GM23338 (cell line): Measurements from ENCODE around the gene PATE3. TPM values are rescaled to one million over a fixed set of nuclear protein-coding genes. Genes with fewer than 3 reads are reported as not detected.
A peak's percentile ranks its signal among the peaks of the same experiment; 100 is the strongest.

ENCODE experiments used
- ATAC-seq: fragments of 200-7000 bp; cut with Tn5 transposase; 3 replicates; pipeline ENCODE4 v1.9.1; 2020
- DNase-seq: peaks from one replicate; pipeline ENCODE4 v3.0.0-alpha.2; 2015; ENCODE audit warnings: low spot score
- H2AFZ ChIP-seq: fragments of 200-600 bp; sonication (generic); 2 replicates; pipeline ENCODE4 v1.8.0; 2016; ENCODE audit warnings: antibody characterized with exemption, mild to moderate bottlenecking, moderate library complexity
- H3F3A ChIP-seq: fragments of 200-600 bp; sonication (generic); replicated peaks from 2 replicates; pipeline ENCODE4 v1.8.0; 2017; ENCODE audit warnings: antibody characterized with exemption, mixed run types, low read depth
- H3K27ac ChIP-seq: fragments of 200-600 bp; sonication (generic); 2 replicates; pipeline ENCODE4 v1.6.1; 2016; ENCODE audit warnings: low read depth
- H3K27me3 ChIP-seq: fragments of 200-600 bp; sonication (generic); 2 replicates; pipeline ENCODE4 v1.8.0; 2016; ENCODE audit warnings: mild to moderate bottlenecking, mixed run types, moderate library complexity; ENCODE audit not compliant: insufficient read depth
- H3K36me3 ChIP-seq: fragments of 200-600 bp; sonication (generic); 2 replicates; pipeline ENCODE4 v1.8.0; 2016; ENCODE audit warnings: mild to moderate bottlenecking; ENCODE audit not compliant: insufficient read depth
- H3K4me1 ChIP-seq: fragments of 200-600 bp; sonication (generic); 2 replicates; pipeline ENCODE4 v1.8.0; 2016; ENCODE audit warnings: mild to moderate bottlenecking, moderate library complexity; ENCODE audit not compliant: insufficient read depth
- H3K4me2 ChIP-seq: fragments of 200-600 bp; sonication (generic); 2 replicates; pipeline ENCODE4 v1.7.1; 2017; ENCODE audit warnings: mixed run types
- H3K4me3 ChIP-seq: fragments of 200-600 bp; sonication (generic); 2 replicates; pipeline ENCODE4 v1.6.1; 2016; ENCODE audit warnings: mixed run types
- H3K79me2 ChIP-seq: fragments of 200-600 bp; sonication (generic); replicated peaks from 2 replicates; pipeline ENCODE4 v1.8.0; 2017; ENCODE audit warnings: mild to moderate bottlenecking; ENCODE audit not compliant: insufficient read depth
- H3K9me2 ChIP-seq: fragments of 200-600 bp; sonication (generic); 2 replicates; pipeline ENCODE4 v1.8.0; 2017; ENCODE audit not compliant: insufficient read depth
- H4K20me1 ChIP-seq: fragments of 200-600 bp; sonication (generic); replicated peaks from 2 replicates; pipeline ENCODE4 v1.8.0; 2017; ENCODE audit warnings: mild to moderate bottlenecking; ENCODE audit not compliant: insufficient read depth
- H3K27ac Mint-ChIP-seq: 2 replicates; pipeline ENCODE4 v1.8.0; 2020; ENCODE audit warnings: inconsistent platforms, mild to moderate bottlenecking, moderate library complexity, mixed read lengths
- H3K27me3 Mint-ChIP-seq: 3 replicates; pipeline ENCODE4 v1.8.0; 2022; ENCODE audit warnings: low read depth, mild to moderate bottlenecking, moderate library complexity, mixed read lengths, inconsistent platforms; ENCODE audit not compliant: insufficient read depth, poor library complexity
- H3K36me3 Mint-ChIP-seq: 3 replicates; pipeline ENCODE4 v1.8.0; 2021; ENCODE audit warnings: low read depth, mild to moderate bottlenecking, inconsistent platforms, moderate library complexity, mixed read lengths
- H3K4me1 Mint-ChIP-seq: 3 replicates; pipeline ENCODE4 v1.8.0; 2020; ENCODE audit warnings: mild to moderate bottlenecking, inconsistent platforms, mixed read lengths
- H3K4me3 Mint-ChIP-seq: 3 replicates; pipeline ENCODE4 v1.8.0; 2021; ENCODE audit warnings: moderate library complexity, mild to moderate bottlenecking, inconsistent platforms, mixed read lengths
- H3K9me3 Mint-ChIP-seq: 3 replicates; pipeline ENCODE4 v1.8.0; 2020; ENCODE audit warnings: moderate library complexity, mild to moderate bottlenecking, inconsistent platforms, mixed read lengths
- CREB1 ChIP-seq: fragments of 250-450 bp; sonication (Bioruptor Pico); IDR thresholded peaks from 2 replicates; pipeline ENCODE4 v1.5.0; 2020; ENCODE audit warnings: low read depth, mild to moderate bottlenecking, moderate library complexity
- EZH2 ChIP-seq: fragments of 200-600 bp; sonication (generic); IDR thresholded peaks from one replicate; pipeline ENCODE4 v1.8.0; 2017; ENCODE audit warnings: antibody characterized with exemption, mild to moderate bottlenecking, low read depth; ENCODE audit not compliant: unreplicated experiment
- EZH2phosphoT487 ChIP-seq: fragments of 200-600 bp; sonication (generic); IDR thresholded peaks from one replicate; pipeline ENCODE4 v1.8.1; 2018; ENCODE audit warnings: antibody characterized with exemption; ENCODE audit not compliant: unreplicated experiment
- JUNB ChIP-seq: IDR thresholded peaks from one replicate; pipeline ENCODE4 v1.6.1; 2016; ENCODE audit warnings: antibody characterized with exemption; ENCODE audit not compliant: unreplicated experiment
- NANOG ChIP-seq: IDR thresholded peaks from 2 replicates; pipeline ENCODE4 v1.6.1; 2016; ENCODE audit warnings: antibody characterized with exemption, borderline replicate concordance
- POLR2AphosphoS5 ChIP-seq: IDR thresholded peaks from 2 replicates; pipeline ENCODE4 v1.6.1; 2016; ENCODE audit warnings: antibody characterized with exemption, low read depth
- STAT1 ChIP-seq: IDR thresholded peaks from one replicate; pipeline ENCODE4 v1.6.1; 2016; ENCODE audit warnings: antibody characterized with exemption; ENCODE audit not compliant: unreplicated experiment
- ZNF114 ChIP-seq: fragments of 250-450 bp; sonication (Bioruptor Pico); IDR thresholded peaks from 2 replicates; pipeline ENCODE4 v1.5.0; 2020; ENCODE audit warnings: mild to moderate bottlenecking, moderate library complexity
- ZNF331 ChIP-seq: fragments of 250-450 bp; sonication (Bioruptor Pico); IDR thresholded peaks from 2 replicates; pipeline ENCODE4 v1.5.0; 2020; ENCODE audit warnings: low read depth, mild to moderate bottlenecking, moderate library complexity
- polyA plus RNA-seq: library from polyadenylated mRNA; unstranded; fragments of >200 nt; fragmentation: Nextera tagmentation; extraction: Ambion mirVana; gene quantifications from 2 replicates; pipeline ENCODE4 v1.2.1, GENCODE V29; 2016
- total RNA-seq: library from RNA; depleted of rRNA; stranded (reverse); fragments of >200 nt; shearing (Covaris generic); gene quantifications from 2 replicates; pipeline ENCODE4 v1.2.3, GENCODE V29; 2014
- TF ChIP-seq, protein P1 (sequence below): fragments of 250-450 bp; sonication (Bioruptor Pico); IDR thresholded peaks from 2 replicates; pipeline ENCODE4 v1.5.0; 2020; ENCODE audit warnings: mild to moderate bottlenecking, moderate library complexity
- TF ChIP-seq, protein P2 (sequence below): IDR thresholded peaks from 2 replicates; pipeline ENCODE4 v1.6.1; 2016; ENCODE audit warnings: antibody characterized with exemption
- TF ChIP-seq, protein P3 (sequence below), 2 experiments: fragments of 200-600 bp in 1 of 2; sonication (generic) in 1 of 2; conservative IDR thresholded peaks; 2 replicates each; pipeline versions ENCODE4 v1.5.1 to v1.6.1; 2016 to 2017; ENCODE audit warnings: antibody characterized with exemption in 2 of 2, low read depth in 2 of 2, mild to moderate bottlenecking in 2 of 2, moderate library complexity in 1 of 2
- TF ChIP-seq, protein P4 (sequence below): IDR thresholded peaks from one replicate; pipeline ENCODE4 v1.6.1; 2018; ENCODE audit warnings: antibody characterized with exemption; ENCODE audit not compliant: unreplicated experiment

The PATE3 gene
- total and polyA plus RNA-seq, 2 experiments from 2014 or later = not detected

DNA sequence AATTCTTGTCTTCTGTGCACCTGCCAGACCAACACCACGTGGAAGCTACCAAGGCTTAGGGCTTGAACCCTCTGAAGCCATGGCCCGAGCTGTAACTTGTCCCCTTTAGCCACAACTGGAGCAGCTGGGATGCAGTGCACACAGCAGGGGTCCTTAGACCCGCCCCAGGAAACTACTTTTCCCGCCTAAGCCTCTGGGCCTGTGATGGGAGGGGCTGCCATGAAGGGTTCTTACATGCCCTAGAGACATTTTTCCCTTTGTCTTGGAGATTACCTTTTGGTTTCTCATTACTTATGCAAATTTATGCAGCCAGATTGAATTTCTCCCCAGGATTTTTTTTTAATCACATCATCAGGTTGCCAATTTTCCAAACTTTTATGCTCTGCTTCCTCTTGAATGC, 9.7 kb downstream of the PATE3 start:
- Histone ChIP-seq H2AFZ (no peak overlapping the region), H3K9me2 (peaks cover 17% of the 10 kb centered on the region), H3K4me1 (peaks cover 10% of the 10 kb centered on the region; the same call in 1 of the 2 replicates), H3K27me3 (no peaks in the 10 kb centered on the region), H3F3A (no peaks in the 10 kb centered on the region), H3K4me2 (no peak overlapping the region), H3K36me3 (peaks cover 6% of the 10 kb centered on the region; the same call in 1 of the 2 replicates), H3K27ac (no peak overlapping the region), H3K4me3 (no peak overlapping the region), H4K20me1 (no peaks in the 10 kb centered on the region), H3K79me2 (no peaks in the 10 kb centered on the region)
- Mint-ChIP-seq H3K27ac (no peak overlapping the region), H3K4me3 (no peak overlapping the region), H3K36me3 (peaks cover 4% of the 10 kb centered on the region; the same call in 2 of the 3 replicates), H3K9me3 (peaks cover 32% of the 10 kb centered on the region), H3K4me1 (peaks cover 12% of the 10 kb centered on the region), H3K27me3 (no peaks in the 10 kb centered on the region)
- ATAC-seq = peak; percentile 53
- TF ChIP-seq EZH2phosphoT487 (no peak), NANOG (no peak), JUNB (no peak), ZNF114 (CRISPR knock-in tag) (no peak), EZH2 (no peak), ZNF331 (CRISPR knock-in tag) (no peak), CREB1 (CRISPR knock-in tag) (no peak), POLR2AphosphoS5 (no peak), STAT1 (no peak)
- TF ChIP-seq, protein P1, sequence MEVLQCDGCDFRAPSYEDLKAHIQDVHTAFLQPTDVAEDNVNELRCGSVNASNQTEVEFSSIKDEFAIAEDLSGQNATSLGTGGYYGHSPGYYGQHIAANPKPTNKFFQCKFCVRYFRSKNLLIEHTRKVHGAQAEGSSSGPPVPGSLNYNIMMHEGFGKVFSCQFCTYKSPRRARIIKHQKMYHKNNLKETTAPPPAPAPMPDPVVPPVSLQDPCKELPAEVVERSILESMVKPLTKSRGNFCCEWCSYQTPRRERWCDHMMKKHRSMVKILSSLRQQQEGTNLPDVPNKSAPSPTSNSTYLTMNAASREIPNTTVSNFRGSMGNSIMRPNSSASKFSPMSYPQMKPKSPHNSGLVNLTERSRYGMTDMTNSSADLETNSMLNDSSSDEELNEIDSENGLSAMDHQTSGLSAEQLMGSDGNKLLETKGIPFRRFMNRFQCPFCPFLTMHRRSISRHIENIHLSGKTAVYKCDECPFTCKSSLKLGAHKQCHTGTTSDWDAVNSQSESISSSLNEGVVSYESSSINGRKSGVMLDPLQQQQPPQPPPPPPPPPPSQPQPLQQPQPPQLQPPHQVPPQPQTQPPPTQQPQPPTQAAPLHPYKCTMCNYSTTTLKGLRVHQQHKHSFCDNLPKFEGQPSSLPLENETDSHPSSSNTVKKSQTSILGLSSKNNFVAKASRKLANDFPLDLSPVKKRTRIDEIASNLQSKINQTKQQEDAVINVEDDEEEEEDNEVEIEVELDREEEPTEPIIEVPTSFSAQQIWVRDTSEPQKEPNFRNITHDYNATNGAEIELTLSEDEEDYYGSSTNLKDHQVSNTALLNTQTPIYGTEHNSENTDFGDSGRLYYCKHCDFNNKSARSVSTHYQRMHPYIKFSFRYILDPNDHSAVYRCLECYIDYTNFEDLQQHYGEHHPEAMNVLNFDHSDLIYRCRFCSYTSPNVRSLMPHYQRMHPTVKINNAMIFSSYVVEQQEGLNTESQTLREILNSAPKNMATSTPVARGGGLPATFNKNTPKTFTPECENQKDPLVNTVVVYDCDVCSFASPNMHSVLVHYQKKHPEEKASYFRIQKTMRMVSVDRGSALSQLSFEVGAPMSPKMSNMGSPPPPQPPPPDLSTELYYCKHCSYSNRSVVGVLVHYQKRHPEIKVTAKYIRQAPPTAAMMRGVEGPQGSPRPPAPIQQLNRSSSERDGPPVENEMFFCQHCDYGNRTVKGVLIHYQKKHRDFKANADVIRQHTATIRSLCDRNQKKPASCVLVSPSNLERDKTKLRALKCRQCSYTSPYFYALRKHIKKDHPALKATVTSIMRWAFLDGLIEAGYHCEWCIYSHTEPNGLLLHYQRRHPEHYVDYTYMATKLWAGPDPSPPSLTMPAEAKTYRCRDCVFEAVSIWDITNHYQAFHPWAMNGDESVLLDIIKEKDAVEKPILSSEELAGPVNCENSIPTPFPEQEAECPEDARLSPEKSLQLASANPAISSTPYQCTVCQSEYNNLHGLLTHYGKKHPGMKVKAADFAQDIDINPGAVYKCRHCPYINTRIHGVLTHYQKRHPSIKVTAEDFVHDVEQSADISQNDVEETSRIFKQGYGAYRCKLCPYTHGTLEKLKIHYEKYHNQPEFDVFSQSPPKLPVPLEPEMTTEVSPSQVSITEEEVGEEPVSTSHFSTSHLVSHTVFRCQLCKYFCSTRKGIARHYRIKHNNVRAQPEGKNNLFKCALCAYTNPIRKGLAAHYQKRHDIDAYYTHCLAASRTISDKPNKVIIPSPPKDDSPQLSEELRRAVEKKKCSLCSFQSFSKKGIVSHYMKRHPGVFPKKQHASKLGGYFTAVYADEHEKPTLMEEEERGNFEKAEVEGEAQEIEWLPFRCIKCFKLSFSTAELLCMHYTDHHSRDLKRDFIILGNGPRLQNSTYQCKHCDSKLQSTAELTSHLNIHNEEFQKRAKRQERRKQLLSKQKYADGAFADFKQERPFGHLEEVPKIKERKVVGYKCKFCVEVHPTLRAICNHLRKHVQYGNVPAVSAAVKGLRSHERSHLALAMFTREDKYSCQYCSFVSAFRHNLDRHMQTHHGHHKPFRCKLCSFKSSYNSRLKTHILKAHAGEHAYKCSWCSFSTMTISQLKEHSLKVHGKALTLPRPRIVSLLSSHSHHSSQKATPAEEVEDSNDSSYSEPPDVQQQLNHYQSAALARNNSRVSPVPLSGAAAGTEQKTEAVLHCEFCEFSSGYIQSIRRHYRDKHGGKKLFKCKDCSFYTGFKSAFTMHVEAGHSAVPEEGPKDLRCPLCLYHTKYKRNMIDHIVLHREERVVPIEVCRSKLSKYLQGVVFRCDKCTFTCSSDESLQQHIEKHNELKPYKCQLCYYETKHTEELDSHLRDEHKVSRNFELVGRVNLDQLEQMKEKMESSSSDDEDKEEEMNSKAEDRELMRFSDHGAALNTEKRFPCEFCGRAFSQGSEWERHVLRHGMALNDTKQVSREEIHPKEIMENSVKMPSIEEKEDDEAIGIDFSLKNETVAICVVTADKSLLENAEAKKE (CRISPR knock-in tag) = no peak
- TF ChIP-seq, protein P2, sequence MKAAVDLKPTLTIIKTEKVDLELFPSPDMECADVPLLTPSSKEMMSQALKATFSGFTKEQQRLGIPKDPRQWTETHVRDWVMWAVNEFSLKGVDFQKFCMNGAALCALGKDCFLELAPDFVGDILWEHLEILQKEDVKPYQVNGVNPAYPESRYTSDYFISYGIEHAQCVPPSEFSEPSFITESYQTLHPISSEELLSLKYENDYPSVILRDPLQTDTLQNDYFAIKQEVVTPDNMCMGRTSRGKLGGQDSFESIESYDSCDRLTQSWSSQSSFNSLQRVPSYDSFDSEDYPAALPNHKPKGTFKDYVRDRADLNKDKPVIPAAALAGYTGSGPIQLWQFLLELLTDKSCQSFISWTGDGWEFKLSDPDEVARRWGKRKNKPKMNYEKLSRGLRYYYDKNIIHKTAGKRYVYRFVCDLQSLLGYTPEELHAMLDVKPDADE = no peak
- TF ChIP-seq, protein P3, sequence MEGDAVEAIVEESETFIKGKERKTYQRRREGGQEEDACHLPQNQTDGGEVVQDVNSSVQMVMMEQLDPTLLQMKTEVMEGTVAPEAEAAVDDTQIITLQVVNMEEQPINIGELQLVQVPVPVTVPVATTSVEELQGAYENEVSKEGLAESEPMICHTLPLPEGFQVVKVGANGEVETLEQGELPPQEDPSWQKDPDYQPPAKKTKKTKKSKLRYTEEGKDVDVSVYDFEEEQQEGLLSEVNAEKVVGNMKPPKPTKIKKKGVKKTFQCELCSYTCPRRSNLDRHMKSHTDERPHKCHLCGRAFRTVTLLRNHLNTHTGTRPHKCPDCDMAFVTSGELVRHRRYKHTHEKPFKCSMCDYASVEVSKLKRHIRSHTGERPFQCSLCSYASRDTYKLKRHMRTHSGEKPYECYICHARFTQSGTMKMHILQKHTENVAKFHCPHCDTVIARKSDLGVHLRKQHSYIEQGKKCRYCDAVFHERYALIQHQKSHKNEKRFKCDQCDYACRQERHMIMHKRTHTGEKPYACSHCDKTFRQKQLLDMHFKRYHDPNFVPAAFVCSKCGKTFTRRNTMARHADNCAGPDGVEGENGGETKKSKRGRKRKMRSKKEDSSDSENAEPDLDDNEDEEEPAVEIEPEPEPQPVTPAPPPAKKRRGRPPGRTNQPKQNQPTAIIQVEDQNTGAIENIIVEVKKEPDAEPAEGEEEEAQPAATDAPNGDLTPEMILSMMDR (conservative IDR thresholded peaks at IDR 0.05; ENCODE audit: low read depth in 2 of 2) = no peak
- TF ChIP-seq, protein P4, sequence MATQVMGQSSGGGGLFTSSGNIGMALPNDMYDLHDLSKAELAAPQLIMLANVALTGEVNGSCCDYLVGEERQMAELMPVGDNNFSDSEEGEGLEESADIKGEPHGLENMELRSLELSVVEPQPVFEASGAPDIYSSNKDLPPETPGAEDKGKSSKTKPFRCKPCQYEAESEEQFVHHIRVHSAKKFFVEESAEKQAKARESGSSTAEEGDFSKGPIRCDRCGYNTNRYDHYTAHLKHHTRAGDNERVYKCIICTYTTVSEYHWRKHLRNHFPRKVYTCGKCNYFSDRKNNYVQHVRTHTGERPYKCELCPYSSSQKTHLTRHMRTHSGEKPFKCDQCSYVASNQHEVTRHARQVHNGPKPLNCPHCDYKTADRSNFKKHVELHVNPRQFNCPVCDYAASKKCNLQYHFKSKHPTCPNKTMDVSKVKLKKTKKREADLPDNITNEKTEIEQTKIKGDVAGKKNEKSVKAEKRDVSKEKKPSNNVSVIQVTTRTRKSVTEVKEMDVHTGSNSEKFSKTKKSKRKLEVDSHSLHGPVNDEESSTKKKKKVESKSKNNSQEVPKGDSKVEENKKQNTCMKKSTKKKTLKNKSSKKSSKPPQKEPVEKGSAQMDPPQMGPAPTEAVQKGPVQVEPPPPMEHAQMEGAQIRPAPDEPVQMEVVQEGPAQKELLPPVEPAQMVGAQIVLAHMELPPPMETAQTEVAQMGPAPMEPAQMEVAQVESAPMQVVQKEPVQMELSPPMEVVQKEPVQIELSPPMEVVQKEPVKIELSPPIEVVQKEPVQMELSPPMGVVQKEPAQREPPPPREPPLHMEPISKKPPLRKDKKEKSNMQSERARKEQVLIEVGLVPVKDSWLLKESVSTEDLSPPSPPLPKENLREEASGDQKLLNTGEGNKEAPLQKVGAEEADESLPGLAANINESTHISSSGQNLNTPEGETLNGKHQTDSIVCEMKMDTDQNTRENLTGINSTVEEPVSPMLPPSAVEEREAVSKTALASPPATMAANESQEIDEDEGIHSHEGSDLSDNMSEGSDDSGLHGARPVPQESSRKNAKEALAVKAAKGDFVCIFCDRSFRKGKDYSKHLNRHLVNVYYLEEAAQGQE = no peak
- peak; percentile 53 for DNase-seq
